ENCODE results near the gene KAZN. TPM values are rescaled to one million over a fixed set of nuclear protein-coding genes. Genes with fewer than 3 reads are reported as not detected.

KAZN gene
- total RNA-seq, 1 donor from 2014 or later = 0.51 TPM

GRCh38 chr1:15001317-15001915 lies 402.9 kb downstream of the KAZN start:
- DNase-seq (ENCODE audit: low read depth in 2 of 2) = no peak

- DNase-seq (ENCODE audit: low read depth in 2 of 2) = no peak
These were observed 403.8 kb downstream of the KAZN start for GRCh38 chr1:15002325-15002724.

GRCh38 chr1:15004396-15004795 lies 405.9 kb downstream of the KAZN start:
- peak in 1 of 2 donors; percentile 27 for DNase-seq (ENCODE audit: low read depth in 2 of 2)

GRCh38 chr1:15005116-15005515 lies 406.6 kb downstream of the KAZN start:
- DNase-seq (ENCODE audit: low read depth in 2 of 2) = no peak

GRCh38 chr1:15007368-15007767 lies 408.9 kb downstream of the KAZN start:
- no peak for DNase-seq (ENCODE audit: low read depth in 2 of 2)

- peak in 1 of 2 donors; percentile 74 for DNase-seq (ENCODE audit: low read depth in 2 of 2)
These were observed 409.4 kb downstream of the KAZN start for GRCh38 chr1:15007842-15008241.

GRCh38 chr1:15008783-15009729 lies 410.6 kb downstream of the KAZN start:
- DNase-seq (ENCODE audit: low read depth in 2 of 2) = peak in 1 of 2 donors; percentile 86

- no peak for DNase-seq (ENCODE audit: low read depth in 2 of 2)
These were observed 412.7 kb downstream of the KAZN start for GRCh38 chr1:15011160-15011559.

GRCh38 chr1:15011661-15012060 lies 413.2 kb downstream of the KAZN start:
- DNase-seq (ENCODE audit: low read depth in 2 of 2) = no peak

- DNase-seq (ENCODE audit: low read depth in 2 of 2) = no peak
These were observed 414.3 kb downstream of the KAZN start for GRCh38 chr1:15012822-15013221.

- DNase-seq (ENCODE audit: low read depth in 2 of 2) = no peak
These were observed 415.3 kb downstream of the KAZN start for GRCh38 chr1:15013767-15014166.

- DNase-seq (ENCODE audit: low read depth in 2 of 2) = no peak
These were observed 416.0 kb downstream of the KAZN start for GRCh38 chr1:15014516-15014915.

- DNase-seq (ENCODE audit: low read depth in 2 of 2) = no peak
These were observed 417.5 kb downstream of the KAZN start for GRCh38 chr1:15016001-15016400.

- DNase-seq (ENCODE audit: low read depth in 2 of 2) = no peak
These were observed 418.0 kb downstream of the KAZN start for GRCh38 chr1:15016526-15016925.

GRCh38 chr1:15017120-15017519 lies 418.6 kb downstream of the KAZN start:
- no peak for DNase-seq (ENCODE audit: low read depth in 2 of 2)

GRCh38 chr1:15018767-15019166 lies 420.3 kb downstream of the KAZN start:
- no peak for DNase-seq (ENCODE audit: low read depth in 2 of 2)

GRCh38 chr1:15020943-15021745 lies 422.7 kb downstream of the KAZN start:
- peak; percentile 45 to 47 for DNase-seq (ENCODE audit: low read depth in 2 of 2)

- DNase-seq (ENCODE audit: low read depth in 2 of 2) = no peak
These were observed 423.6 kb downstream of the KAZN start for GRCh38 chr1:15022048-15022447.

- no peak for DNase-seq (ENCODE audit: low read depth in 2 of 2)
These were observed 424.7 kb downstream of the KAZN start for GRCh38 chr1:15023205-15023604.

- DNase-seq (ENCODE audit: low read depth in 2 of 2) = no peak
These were observed 425.5 kb downstream of the KAZN start for GRCh38 chr1:15023976-15024375.

- no peak for DNase-seq (ENCODE audit: low read depth in 2 of 2)
These were observed 427.6 kb downstream of the KAZN start for GRCh38 chr1:15026117-15026489.

GRCh38 chr1:15027515-15027986 lies 429.1 kb downstream of the KAZN start:
- DNase-seq (ENCODE audit: low read depth in 2 of 2) = peak; percentile 25 to 55
